ENCODE measurements around the gene GIPC2.
"Not testable (repeated sequence)": the region's sequence is repeated elsewhere in the genome, so short reads cannot be mapped to it uniquely, and the experiment has no call there.

GIPC2 gene, protein sequence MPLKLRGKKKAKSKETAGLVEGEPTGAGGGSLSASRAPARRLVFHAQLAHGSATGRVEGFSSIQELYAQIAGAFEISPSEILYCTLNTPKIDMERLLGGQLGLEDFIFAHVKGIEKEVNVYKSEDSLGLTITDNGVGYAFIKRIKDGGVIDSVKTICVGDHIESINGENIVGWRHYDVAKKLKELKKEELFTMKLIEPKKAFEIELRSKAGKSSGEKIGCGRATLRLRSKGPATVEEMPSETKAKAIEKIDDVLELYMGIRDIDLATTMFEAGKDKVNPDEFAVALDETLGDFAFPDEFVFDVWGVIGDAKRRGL

GRCh38 chr1:78045926-78046778, at the start of gene GIPC2:
TSS of gene GIPC2 (plus strand) at chr1:78045966. CDS start at chr1:78046095, 129 bp downstream.
- DNase-seq, result peak; percentile 45

DNA sequence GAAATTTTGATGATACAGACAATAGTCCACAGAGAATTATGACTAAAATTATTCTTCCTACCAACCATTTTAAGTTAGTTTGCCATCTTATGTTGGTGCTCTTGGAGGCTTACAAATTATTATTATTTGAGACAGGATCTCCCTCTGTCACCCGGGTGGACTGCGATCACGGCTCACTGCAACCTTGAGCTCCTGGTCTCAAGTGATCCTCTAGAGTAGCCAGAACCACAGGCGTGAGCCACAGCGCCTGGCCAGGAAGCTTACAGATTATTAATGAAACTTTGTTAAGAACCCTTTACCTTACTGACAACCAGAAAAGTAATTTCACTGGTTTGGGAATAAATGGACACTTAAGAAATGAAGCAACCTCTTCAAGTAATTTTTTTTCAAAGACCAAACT, 49.0 kb upstream of the GIPC2 start:
- no peak for DNase-seq

- not testable (repeated sequence) for DNase-seq
These were observed 45.2 kb upstream of the GIPC2 start for GRCh38 chr1:78000536-78000935.

GRCh38 chr1:78003070-78003746, 42.6 kb upstream of the GIPC2 start:
- DNase-seq, result peak; percentile 76

GRCh38 chr1:78003882-78004718, 41.7 kb upstream of the GIPC2 start:
- DNase-seq, result peak; percentile 91

GRCh38 chr1:78004719-78005447, 40.9 kb upstream of the GIPC2 start, which contains the start of gene DNAJB4:
TSS of gene DNAJB4 (plus strand) at chr1:78004939. CDS start at chr1:78005111, 172 bp downstream.
- DNase-seq, result peak; percentile 98

DNA sequence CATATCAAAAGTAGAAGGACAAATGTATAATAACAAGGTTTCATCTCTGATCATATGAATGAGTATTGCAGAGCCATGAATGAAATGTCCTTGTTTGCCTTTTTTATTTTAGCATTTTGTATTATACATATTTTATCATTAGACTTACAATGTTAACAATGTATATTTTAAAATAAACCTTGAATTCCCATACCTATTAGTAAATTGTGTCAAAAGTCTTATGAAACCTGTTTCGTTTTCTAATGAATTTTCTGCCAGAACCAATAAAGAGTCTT, 40.4 kb upstream of the GIPC2 start:
- DNase-seq, result no peak

DNA sequence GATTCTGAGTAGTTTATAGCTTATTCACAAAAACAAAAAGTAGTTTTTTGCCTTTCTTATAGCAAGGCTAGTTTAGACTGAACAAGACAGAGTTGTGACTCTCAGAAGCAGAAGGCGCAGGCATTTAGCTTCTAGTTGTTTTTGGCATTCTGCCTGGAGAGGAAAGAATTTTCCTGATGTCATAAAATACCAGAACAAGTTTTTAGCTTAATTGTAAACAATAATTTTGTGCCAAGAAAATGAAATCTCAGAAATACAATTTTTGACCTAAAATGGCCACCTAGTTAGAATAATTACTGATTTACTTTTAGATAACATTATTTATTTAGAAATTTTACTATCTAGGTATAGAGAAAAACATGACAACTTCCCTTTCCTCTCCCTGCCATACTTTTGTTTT, 40.0 kb upstream of the GIPC2 start:
- DNase-seq, result peak; percentile 67

- DNase-seq, result no peak
These were observed 39.2 kb upstream of the GIPC2 start for GRCh38 chr1:78006521-78006920.

GRCh38 chr1:78007677-78008341, 38.0 kb upstream of the GIPC2 start:
- no peak for DNase-seq

GRCh38 chr1:78009276-78009675, 36.5 kb upstream of the GIPC2 start:
- DNase-seq, result no peak

DNA sequence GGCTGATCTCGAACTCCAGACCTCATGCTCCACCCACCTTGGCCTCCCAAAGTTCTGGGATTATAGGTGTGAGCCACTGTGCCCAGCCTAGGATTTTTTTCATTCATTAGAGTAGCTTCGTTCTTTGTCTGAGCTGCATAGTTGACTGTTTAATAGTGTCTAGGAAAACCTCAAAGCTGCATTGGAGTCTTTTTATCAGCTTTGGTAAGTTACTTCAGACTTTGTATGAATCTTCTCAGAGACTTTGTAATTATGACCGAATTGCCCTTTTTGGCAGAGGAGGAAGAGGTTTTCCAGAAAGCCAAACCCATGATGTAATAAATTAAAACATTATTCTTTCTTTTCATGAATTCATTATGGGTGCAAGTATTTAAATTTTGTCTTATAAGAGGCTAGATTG, 35.9 kb upstream of the GIPC2 start:
- no peak for DNase-seq

DNA sequence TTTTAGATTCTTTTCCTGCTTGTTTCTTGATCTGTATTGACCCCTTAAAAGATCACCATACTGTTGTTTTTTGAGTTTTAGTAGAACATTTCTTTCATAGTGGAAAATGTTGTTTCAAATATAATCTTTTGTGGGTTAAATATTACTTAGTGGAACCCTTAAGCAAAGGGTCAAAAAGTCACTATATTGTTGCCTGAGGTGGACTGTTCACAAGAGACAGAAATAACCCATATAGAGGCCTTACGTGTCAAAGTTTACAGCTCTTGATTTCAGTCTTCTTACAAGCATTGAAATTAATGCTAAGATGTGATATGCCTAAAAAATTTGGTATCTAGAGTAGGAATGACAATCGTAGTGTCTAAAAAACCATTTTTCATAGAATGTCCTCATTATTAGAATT, 34.7 kb upstream of the GIPC2 start:
- no peak for DNase-seq

DNA sequence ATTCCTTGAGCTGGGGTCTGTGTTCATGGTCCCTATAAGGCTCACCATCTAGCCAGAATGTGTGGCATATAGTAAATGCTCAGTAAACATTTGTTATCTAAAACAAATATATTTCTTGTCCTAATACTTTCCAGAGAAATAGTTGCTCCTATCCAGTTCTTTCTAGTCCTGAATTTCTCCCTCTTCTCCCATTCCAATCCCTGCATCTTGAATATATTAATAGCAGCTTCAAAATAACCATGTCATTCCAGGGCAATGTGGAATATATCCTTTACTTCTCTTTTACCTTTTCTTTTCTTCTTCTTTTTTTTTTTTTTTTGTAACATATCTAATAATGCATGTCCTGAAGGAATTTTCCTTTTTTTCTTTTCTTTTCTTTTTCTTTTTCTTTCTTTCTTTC, 30.6 kb upstream of the GIPC2 start:
- no peak for DNase-seq

DNA sequence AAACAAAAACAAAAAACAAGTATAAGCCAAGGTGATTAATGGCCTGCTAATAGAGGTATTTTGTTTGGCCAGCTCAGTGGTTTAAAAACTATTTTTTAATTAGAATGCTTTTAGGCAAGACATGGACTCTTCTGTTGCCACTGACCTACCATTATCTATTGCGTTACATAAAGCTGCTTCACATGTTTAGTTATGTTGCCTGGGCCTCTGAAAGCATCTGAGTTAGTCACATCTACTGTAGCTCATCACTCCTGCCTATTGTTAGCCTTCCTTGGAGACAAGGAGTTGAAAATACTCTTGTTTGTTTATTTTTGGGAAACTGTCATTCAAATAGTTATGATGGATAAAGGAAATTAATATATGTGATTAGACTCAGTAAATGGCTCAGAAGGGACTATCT, 26.7 kb upstream of the GIPC2 start:
- DNase-seq, result no peak

DNA sequence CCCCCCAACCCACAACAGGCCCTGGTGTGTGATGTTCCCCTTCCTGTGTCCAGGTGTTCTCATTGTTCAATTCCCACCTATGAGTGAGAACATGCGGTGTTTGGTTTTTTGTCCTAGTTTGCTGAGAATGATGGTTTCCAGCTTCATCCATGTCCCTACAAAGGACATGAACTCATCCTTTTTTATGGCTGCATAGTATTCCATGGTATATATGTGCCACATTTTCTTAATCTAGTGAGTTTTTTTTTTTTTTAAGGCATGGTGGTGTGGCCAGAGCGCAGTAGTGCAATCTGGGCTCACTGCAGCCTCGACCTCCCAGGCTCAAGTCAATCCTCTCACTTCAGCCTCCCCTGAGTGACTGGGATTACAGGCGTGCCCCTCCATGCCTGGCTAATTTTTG, 24.6 kb upstream of the GIPC2 start:
- DNase-seq, result not testable (repeated sequence)

DNA sequence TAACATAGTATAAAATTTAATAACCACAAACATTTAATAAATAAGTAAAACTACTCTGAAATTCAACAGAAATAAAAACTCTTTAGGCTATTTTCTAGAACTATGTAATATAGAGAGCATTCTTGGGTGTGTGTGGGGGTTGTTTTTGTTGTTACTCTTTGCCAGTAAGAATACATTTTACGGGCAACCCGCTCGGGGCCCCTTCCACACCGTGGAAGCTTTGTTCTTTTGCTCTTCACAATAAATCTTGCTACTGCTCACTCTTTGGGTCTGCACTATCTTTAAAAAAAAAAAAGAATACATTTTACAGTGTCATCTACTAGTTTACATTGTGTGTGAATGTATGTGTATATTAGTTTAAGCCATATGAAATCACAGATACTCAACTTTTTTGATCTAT, 16.0 kb upstream of the GIPC2 start:
- no peak for DNase-seq

- peak; percentile 36 for DNase-seq
These were observed 12.6 kb upstream of the GIPC2 start for GRCh38 chr1:78032996-78033796.

GRCh38 chr1:78033797-78034172, 12.0 kb upstream of the GIPC2 start:
- DNase-seq, result no peak

GRCh38 chr1:78035121-78035520, 10.6 kb upstream of the GIPC2 start:
- no peak for DNase-seq

DNA sequence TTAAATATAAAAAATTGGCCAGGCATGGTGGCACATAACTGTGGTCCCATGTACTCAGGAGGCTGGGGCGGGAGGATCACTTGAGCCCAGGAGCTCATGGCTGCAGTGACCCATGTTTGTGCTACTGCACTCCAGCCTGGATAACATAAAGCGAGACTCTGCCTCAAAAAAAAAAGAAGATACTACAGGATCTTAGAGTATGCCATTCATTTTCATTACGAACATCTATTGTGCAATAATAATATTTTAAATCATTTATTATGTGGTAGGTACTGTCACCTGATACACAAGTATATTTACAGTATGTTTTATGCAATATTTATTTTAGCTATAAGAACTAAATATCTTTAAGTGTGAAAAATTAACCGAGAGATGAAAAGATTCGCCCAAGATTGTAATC, 9.3 kb upstream of the GIPC2 start:
- no peak for DNase-seq

All from hematopoietic multipotent progenitor cell treated with erythropoietin and hydrocortisone succinate and interleukin-3 and kit ligand, for 4 days (in vitro differentiated cells).